Erythroblast (primary cell): ENCODE results near the gene ASB8.

ENCODE experiments used
- GATA1 ChIP-seq: IDR thresholded peaks from 2 replicates; pipeline ENCODE4 v1.6.1; 2011; ENCODE audit warnings: low read depth, mild to moderate bottlenecking, control low read depth, low read length, moderate library complexity
- POLR2A ChIP-seq: IDR thresholded peaks from 2 replicates; pipeline ENCODE4 v1.6.1; 2011; ENCODE audit warnings: mild to moderate bottlenecking, low read length

GRCh38 chr12:48182631-48183030 is 25.3 kb upstream of the ASB8 start:
- TF ChIP-seq POLR2A (no peak), GATA1 (no peak)
